MM.1S (cell line): Measurements from ENCODE around the gene NPW.

Experiments
- DNase-seq: peaks from one replicate; pipeline ENCODE4 v3.0.0-alpha.2; 2015
- H2AFZ ChIP-seq: fragments of 300-600 bp; sonication (generic); 2 replicates; pipeline ENCODE4 v1.6.0; 2016; ENCODE audit warnings: antibody characterized with exemption, low read length
- H3F3A ChIP-seq: fragments of 300-600 bp; sonication (generic); 2 replicates; pipeline ENCODE4 v1.6.1; 2016; ENCODE audit warnings: mild to moderate bottlenecking, antibody characterized with exemption, low read length, moderate library complexity, mixed read lengths; ENCODE audit not compliant: insufficient read depth
- H3K27ac ChIP-seq: fragments of 300-600 bp; sonication (generic); 2 replicates; pipeline ENCODE4 v1.5.1; 2016; ENCODE audit warnings: mild to moderate bottlenecking, low read length
- H3K27me3 ChIP-seq: fragments of 300-600 bp; sonication (generic); replicated peaks from 2 replicates; pipeline ENCODE4 v1.6.0; 2016; ENCODE audit warnings: low read length; ENCODE audit not compliant: insufficient read depth
- H3K36me3 ChIP-seq: fragments of 300-600 bp; sonication (generic); replicated peaks from 2 replicates; pipeline ENCODE4 v1.6.1; 2016; ENCODE audit warnings: mild to moderate bottlenecking, low read length, mixed read lengths; ENCODE audit not compliant: insufficient read depth
- H3K4me1 ChIP-seq: fragments of 300-600 bp; sonication (generic); 2 replicates; pipeline ENCODE4 v1.6.1; 2016; ENCODE audit warnings: low read length, mixed read lengths
- H3K4me2 ChIP-seq: fragments of 300-600 bp; sonication (generic); 2 replicates; pipeline ENCODE4 v1.6.0; 2016; ENCODE audit warnings: low read depth, low read length
- H3K4me3 ChIP-seq: fragments of 300-600 bp; sonication (generic); 2 replicates; pipeline ENCODE4 v1.5.1; 2016; ENCODE audit warnings: low read length, mixed read lengths
- H3K79me2 ChIP-seq: fragments of 300-600 bp; sonication (generic); 2 replicates; pipeline ENCODE4 v1.6.1; 2016; ENCODE audit warnings: mixed run types, low read length, mixed read lengths
- H3K9ac ChIP-seq: fragments of 300-600 bp; sonication (generic); 2 replicates; pipeline ENCODE4 v1.6.1; 2016; ENCODE audit warnings: low read length, mixed read lengths
- H3K9me2 ChIP-seq: fragments of 300-600 bp; sonication (generic); replicated peaks from 2 replicates; pipeline ENCODE4 v1.6.1; 2016; ENCODE audit warnings: mild to moderate bottlenecking, low read length, mixed read lengths; ENCODE audit not compliant: insufficient read depth
- H3K9me3 ChIP-seq: fragments of 300-600 bp; sonication (generic); replicated peaks from 2 replicates; pipeline ENCODE4 v1.6.1; 2016; ENCODE audit warnings: mild to moderate bottlenecking, low read length, mixed read lengths; ENCODE audit not compliant: insufficient read depth
- H4K20me1 ChIP-seq: fragments of 300-600 bp; sonication (generic); 2 replicates; pipeline ENCODE4 v1.6.1; 2016; ENCODE audit warnings: mild to moderate bottlenecking, low read length, moderate library complexity, mixed read lengths; ENCODE audit not compliant: insufficient read depth
- EZH2 ChIP-seq: fragments of 300-600 bp; sonication (generic); optimal IDR thresholded peaks from 2 replicates; pipeline ENCODE3; 2017; ENCODE audit warnings: low read depth, mild to moderate bottlenecking, antibody characterized with exemption, low read length, mixed read lengths
- EZH2phosphoT487 ChIP-seq: fragments of 300-600 bp; sonication (generic); IDR thresholded peaks from 2 replicates; pipeline ENCODE4 v1.6.1; 2018; ENCODE audit warnings: antibody characterized with exemption, low read length
- TF ChIP-seq, protein P1 (sequence below): fragments of 300-600 bp; sonication (generic); IDR thresholded peaks from 2 replicates; pipeline ENCODE4 v1.5.1; 2016; ENCODE audit warnings: antibody characterized with exemption, low read length, mixed read lengths

Gene NPW

DNA sequence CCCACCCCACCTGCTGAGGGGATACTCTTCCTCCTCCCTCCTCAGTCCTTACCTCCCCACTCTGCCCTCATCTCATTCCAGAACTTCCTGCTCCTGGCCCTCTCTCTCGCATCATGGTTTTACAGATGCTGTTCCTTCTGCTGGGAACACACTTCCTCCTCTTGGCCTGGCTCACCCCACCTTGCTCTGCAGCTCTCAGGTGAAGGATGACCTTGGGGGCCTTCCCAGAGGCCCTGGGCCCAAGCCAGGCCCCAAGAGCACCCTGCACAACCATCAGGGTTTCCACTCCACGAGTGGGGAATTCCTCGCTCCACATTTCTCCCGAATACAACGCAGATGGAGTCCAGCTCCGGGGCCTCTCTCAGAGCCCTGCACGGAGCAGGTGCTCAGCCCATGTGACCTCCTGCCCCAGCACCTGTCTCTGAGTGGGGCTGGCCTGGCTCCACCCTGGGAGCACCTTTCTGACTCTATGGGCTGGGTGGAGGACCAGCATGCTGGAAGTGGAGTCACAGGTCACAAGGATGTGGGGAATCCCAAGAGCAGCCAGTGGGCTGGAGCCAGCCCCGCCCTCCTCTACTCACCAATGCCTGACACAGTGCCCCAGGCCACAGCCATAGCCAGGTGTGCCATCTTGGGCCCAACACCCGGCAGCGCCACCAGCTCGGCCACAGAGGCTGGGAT, 23.5 kb downstream of the NPW start:
- Histone ChIP-seq H3F3A (no peaks in the 10 kb centered on the region), H3K36me3 (no peaks in the 10 kb centered on the region), H3K27me3 (no peaks in the 10 kb centered on the region), H3K27ac (no peak overlapping the region), H3K9me2 (no peaks in the 10 kb centered on the region), H3K79me2 (peaks cover 8% of the 10 kb centered on the region), H3K9ac (no peak overlapping the region), H3K4me1 (no peaks in the 10 kb centered on the region), H2AFZ (no peak overlapping the region), H3K4me3 (no peak overlapping the region), H3K9me3 (no peaks in the 10 kb centered on the region), H3K4me2 (no peak overlapping the region), H4K20me1 (no peaks in the 10 kb centered on the region)
- no peak for DNase-seq
- no peak for TF ChIP-seq EZH2phosphoT487
- TF ChIP-seq, protein P1, sequence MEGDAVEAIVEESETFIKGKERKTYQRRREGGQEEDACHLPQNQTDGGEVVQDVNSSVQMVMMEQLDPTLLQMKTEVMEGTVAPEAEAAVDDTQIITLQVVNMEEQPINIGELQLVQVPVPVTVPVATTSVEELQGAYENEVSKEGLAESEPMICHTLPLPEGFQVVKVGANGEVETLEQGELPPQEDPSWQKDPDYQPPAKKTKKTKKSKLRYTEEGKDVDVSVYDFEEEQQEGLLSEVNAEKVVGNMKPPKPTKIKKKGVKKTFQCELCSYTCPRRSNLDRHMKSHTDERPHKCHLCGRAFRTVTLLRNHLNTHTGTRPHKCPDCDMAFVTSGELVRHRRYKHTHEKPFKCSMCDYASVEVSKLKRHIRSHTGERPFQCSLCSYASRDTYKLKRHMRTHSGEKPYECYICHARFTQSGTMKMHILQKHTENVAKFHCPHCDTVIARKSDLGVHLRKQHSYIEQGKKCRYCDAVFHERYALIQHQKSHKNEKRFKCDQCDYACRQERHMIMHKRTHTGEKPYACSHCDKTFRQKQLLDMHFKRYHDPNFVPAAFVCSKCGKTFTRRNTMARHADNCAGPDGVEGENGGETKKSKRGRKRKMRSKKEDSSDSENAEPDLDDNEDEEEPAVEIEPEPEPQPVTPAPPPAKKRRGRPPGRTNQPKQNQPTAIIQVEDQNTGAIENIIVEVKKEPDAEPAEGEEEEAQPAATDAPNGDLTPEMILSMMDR = no peak
- no peak for TF ChIP-seq EZH2

DNA sequence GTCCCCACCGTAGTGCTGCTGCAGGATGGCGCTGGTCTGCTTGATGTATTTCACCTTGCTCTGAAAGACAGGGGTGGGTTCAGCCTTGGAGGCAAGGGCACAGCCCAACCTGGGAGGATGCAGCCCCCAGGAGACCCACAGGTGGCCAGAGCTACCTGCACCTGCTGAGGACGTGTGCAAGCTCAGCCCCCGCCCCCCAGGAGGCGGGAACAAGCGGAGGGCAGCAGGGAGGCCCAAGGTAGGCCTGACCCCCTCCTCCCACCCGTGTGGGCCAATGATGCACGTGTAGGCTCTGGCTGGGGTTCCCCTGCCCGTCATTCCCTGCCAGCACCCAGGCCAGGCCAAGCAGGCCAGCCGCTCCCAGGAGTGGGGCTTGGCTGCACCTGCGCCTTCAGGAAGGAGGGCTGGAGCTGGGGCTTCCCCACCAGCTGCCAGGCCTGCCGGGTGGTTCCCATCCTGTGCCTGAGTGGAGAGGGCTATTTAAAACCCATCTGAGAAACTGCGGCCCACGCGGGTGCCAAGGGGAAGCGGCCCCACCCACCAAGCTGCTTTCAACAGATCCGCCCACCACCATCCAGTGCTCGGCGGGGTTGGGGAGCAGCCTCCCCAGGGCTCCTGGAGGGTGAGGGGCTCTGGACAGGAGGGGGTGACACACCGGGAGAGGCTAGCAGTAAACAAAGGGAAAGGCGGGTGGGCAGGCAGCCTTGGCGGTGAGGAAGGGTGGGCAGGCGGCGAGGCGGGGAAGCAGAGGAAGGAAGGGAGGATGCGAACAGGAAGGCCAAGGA, 24.3 kb downstream of the NPW start:
- Histone ChIP-seq H3K4me1 (peaks cover 4% of the 10 kb centered on the region), H3K9me2 (no peaks in the 10 kb centered on the region), H3K27me3 (no peaks in the 10 kb centered on the region), H4K20me1 (no peaks in the 10 kb centered on the region), H2AFZ (no peak overlapping the region), H3K79me2 (peaks cover 15% of the 10 kb centered on the region), H3K27ac (no peak overlapping the region), H3K36me3 (no peaks in the 10 kb centered on the region), H3K9ac (no peak overlapping the region), H3F3A (no peaks in the 10 kb centered on the region), H3K4me3 (no peak overlapping the region), H3K4me2 (no peak overlapping the region), H3K9me3 (no peaks in the 10 kb centered on the region)
- no peak for DNase-seq
- TF ChIP-seq EZH2 (no peak), EZH2phosphoT487 (no peak)
- TF ChIP-seq, protein P1 = no peak

DNA sequence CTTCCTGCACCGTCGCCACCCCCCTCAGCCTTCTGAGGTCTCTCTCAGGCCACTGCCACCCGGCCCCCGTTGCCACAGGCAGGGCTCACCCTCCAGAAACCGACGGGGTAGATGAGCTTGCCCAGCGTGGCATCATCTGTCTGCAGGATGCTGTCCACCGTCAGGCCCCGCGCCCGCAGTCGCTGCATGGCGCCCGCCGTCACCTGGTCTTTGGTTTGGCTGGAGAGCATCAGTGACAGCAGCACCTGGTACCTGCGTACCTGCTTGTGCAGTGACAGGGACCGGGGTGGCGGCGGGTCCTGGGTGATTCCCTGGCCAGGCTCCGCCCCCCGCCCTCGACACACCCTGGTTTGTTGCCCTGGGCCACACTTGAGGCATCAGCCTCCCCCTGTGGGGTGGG, 25.0 kb downstream of the NPW start:
- no peaks in the 10 kb centered on the region for H3K27me3 ChIP-seq
- H3K4me3 ChIP-seq = no peak overlapping the region
- no peaks in the 10 kb centered on the region for H3K9me3 ChIP-seq
- no peaks in the 10 kb centered on the region for H3F3A ChIP-seq
- peaks cover 22% of the 10 kb centered on the region for H3K79me2 ChIP-seq
- H2AFZ ChIP-seq = no peak overlapping the region
- no peaks in the 10 kb centered on the region for H3K36me3 ChIP-seq
- no peak overlapping the region for H3K27ac ChIP-seq
- peaks cover 4% of the 10 kb centered on the region for H3K4me1 ChIP-seq
- no peaks in the 10 kb centered on the region for H4K20me1 ChIP-seq
- TF ChIP-seq EZH2 (no peak), EZH2phosphoT487 (no peak)
- TF ChIP-seq, protein P1 = no peak
- H3K9me2 ChIP-seq = no peaks in the 10 kb centered on the region
- H3K9ac ChIP-seq = no peak overlapping the region
- no peak for DNase-seq
- H3K4me2 ChIP-seq = no peak overlapping the region
